HepG2 (cell line): Measurements from ENCODE around the gene PHIP. TPM values are rescaled to one million over a fixed set of nuclear protein-coding genes. Genes with fewer than 3 reads are reported as not detected.

ENCODE experiments used
- AGO1 ChIP-seq: fragments of 200-400 bp; formaldehyde crosslinking; IDR thresholded peaks from 2 replicates; pipeline ENCODE4 v1.6.1; 2017; ENCODE audit warnings: mild to moderate bottlenecking, low read depth, low read length, moderate library complexity; ENCODE audit not compliant: poor library complexity, severe bottlenecking
- CBX2 ChIP-seq, 2 experiments: fragments of 200-600 bp in 1 of 2; sonication (generic); formaldehyde crosslinking in 1 of 2; IDR thresholded peaks; 2 replicates each; pipeline versions ENCODE4 v1.7.0 to v1.8.1; 2018 to 2022; ENCODE audit warnings: low read depth in 2 of 2, low read length in 1 of 2, mild to moderate bottlenecking in 1 of 2, missing genetic modification reagents in 1 of 2
- CEBPG ChIP-seq: IDR thresholded peaks from 2 replicates; pipeline ENCODE4 v1.6.1; 2016
- CHD2 ChIP-seq: IDR thresholded peaks from 2 replicates; pipeline ENCODE4 v1.6.1; 2011; ENCODE audit warnings: low read depth, low read length, improper control_type of control experiment
- IKZF1 ChIP-seq: fragments of 450-650 bp; IDR thresholded peaks from 2 replicates; pipeline ENCODE4 v1.7.1; 2016
- KDM6A ChIP-seq: IDR thresholded peaks from 2 replicates; pipeline ENCODE4 v1.6.1; 2016; ENCODE audit warnings: low read depth
- KLF15 ChIP-seq: sonication (generic); formaldehyde crosslinking; IDR thresholded peaks from 2 replicates; pipeline ENCODE4 v1.8.1; 2023; ENCODE audit warnings: borderline replicate concordance, mild to moderate bottlenecking, inconsistent platforms, missing genetic modification reagents, mixed read lengths
- KMT2B ChIP-seq: IDR thresholded peaks from 2 replicates; pipeline ENCODE4 v1.6.1; 2016; ENCODE audit warnings: missing genetic modification reagents, missing compliant biosample characterization
- MZF1 ChIP-seq: sonication (generic); formaldehyde crosslinking; IDR thresholded peaks from 2 replicates; pipeline ENCODE4 v1.8.1; 2023; ENCODE audit warnings: mild to moderate bottlenecking, missing genetic modification reagents, borderline replicate concordance
- NFE2L2 ChIP-seq: fragments of 150-350 bp; IDR thresholded peaks from 2 replicates; pipeline ENCODE4 v1.6.1; 2014; ENCODE audit warnings: low read length
- NFKBIZ ChIP-seq: IDR thresholded peaks from 2 replicates; pipeline ENCODE4 v1.6.1; 2018; ENCODE audit warnings: missing genetic modification reagents, missing compliant biosample characterization
- NFRKB ChIP-seq: fragments of 450-650 bp; IDR thresholded peaks from 2 replicates; pipeline ENCODE4 v1.6.1; 2017
- NR3C1 ChIP-seq: sonication (generic); formaldehyde crosslinking; IDR thresholded peaks from 2 replicates; pipeline ENCODE4 v1.4.0; 2020; ENCODE audit warnings: missing genetic modification reagents
- PCBP1 ChIP-seq: fragments of 200-400 bp; formaldehyde crosslinking; IDR thresholded peaks from 2 replicates; pipeline ENCODE4 v1.6.1; 2017; ENCODE audit warnings: mild to moderate bottlenecking, low read depth, low read length, borderline replicate concordance
- POGZ ChIP-seq: sonication (generic); formaldehyde crosslinking; IDR thresholded peaks from 2 replicates; pipeline ENCODE4 v1.4.0; 2020; ENCODE audit warnings: mild to moderate bottlenecking, missing genetic modification reagents
- RBM39 ChIP-seq: fragments of 200-400 bp; formaldehyde crosslinking; IDR thresholded peaks from one replicate; pipeline ENCODE4 v1.6.1; 2018; ENCODE audit warnings: antibody characterized with exemption, mild to moderate bottlenecking, low read depth, low read length; ENCODE audit not compliant: poor library complexity, severe bottlenecking
- SAP130 ChIP-seq: IDR thresholded peaks from 2 replicates; pipeline ENCODE4 v1.6.1; 2016; ENCODE audit warnings: low read depth
- SMYD3 ChIP-seq: sonication (generic); formaldehyde crosslinking; IDR thresholded peaks from 2 replicates; pipeline ENCODE4 v1.8.1; 2023; ENCODE audit warnings: mild to moderate bottlenecking, missing genetic modification reagents
- ZNF234 ChIP-seq: sonication (generic); formaldehyde crosslinking; conservative IDR thresholded peaks from 2 replicates; pipeline ENCODE4 v1.5.1; 2020; ENCODE audit warnings: mild to moderate bottlenecking, missing genetic modification reagents
- ZNF460 ChIP-seq: sonication (generic); formaldehyde crosslinking; IDR thresholded peaks from 2 replicates; pipeline ENCODE4 v1.5.1; 2020; ENCODE audit warnings: missing genetic modification reagents, mild to moderate bottlenecking, borderline replicate concordance
- ZNF629 ChIP-seq: sonication (generic); formaldehyde crosslinking; conservative IDR thresholded peaks from 2 replicates; pipeline ENCODE4 v1.5.0; 2020; ENCODE audit warnings: missing genetic modification reagents
- ZSCAN12 ChIP-seq: sonication (generic); formaldehyde crosslinking; IDR thresholded peaks from 2 replicates; pipeline ENCODE4 v1.9.0; 2021; ENCODE audit warnings: mild to moderate bottlenecking, missing genetic modification reagents
- polyA plus RNA-seq, 8 experiments: library from polyadenylated mRNA; depleted of rRNA in 3 of 8; stranded (reverse) in 7 of 8; unstranded in 1 of 8; fragments of >200 nt; fragmentation: Illumina TruSeq in 4 of 8; extraction: Trizol in 4 of 8; gene quantifications; 2 replicates each; pipeline versions ENCODE4 v1.2.1 to v1.2.3, GENCODE V29; 2011 to 2016; ENCODE audit warnings: low read depth in 4 of 8, missing spikeins in 1 of 8, mixed read lengths in 1 of 8; ENCODE audit not compliant: insufficient read depth in 1 of 8
- total RNA-seq, 5 experiments: library from RNA; depleted of rRNA; stranded (reverse); fragments of >200 nt; fragmentation: Illumina TruSeq; extraction: Trizol; gene quantifications; 2 replicates each; pipeline ENCODE4 v1.2.3, GENCODE V29; 2016; ENCODE audit warnings: low read depth in 1 of 5
- TF ChIP-seq, protein P1 (sequence below): sonication (generic); formaldehyde crosslinking; IDR thresholded peaks from 2 replicates; pipeline ENCODE4 v1.8.0; 2022; ENCODE audit warnings: mild to moderate bottlenecking, missing genetic modification reagents
- TF ChIP-seq, protein P2 (sequence below): sonication (generic); formaldehyde crosslinking; IDR thresholded peaks from 2 replicates; pipeline ENCODE4 v1.4.0; 2020; ENCODE audit warnings: missing genetic modification reagents
- TF ChIP-seq, protein P3 (sequence below): sonication (generic); formaldehyde crosslinking; conservative IDR thresholded peaks from 2 replicates; pipeline ENCODE4 v1.4.0; 2020; ENCODE audit warnings: missing genetic modification reagents
- TF ChIP-seq, protein P4 (sequence below): IDR thresholded peaks from 2 replicates; pipeline ENCODE4 v1.6.1; 2012; ENCODE audit warnings: inconsistent platforms

Gene PHIP
- total and polyA plus RNA-seq, 2 of the 13 experiments (the other 11 are each of a cell fraction or from before 2014, with no cell fraction given) = 6.5 to 23.5 TPM

DNA sequence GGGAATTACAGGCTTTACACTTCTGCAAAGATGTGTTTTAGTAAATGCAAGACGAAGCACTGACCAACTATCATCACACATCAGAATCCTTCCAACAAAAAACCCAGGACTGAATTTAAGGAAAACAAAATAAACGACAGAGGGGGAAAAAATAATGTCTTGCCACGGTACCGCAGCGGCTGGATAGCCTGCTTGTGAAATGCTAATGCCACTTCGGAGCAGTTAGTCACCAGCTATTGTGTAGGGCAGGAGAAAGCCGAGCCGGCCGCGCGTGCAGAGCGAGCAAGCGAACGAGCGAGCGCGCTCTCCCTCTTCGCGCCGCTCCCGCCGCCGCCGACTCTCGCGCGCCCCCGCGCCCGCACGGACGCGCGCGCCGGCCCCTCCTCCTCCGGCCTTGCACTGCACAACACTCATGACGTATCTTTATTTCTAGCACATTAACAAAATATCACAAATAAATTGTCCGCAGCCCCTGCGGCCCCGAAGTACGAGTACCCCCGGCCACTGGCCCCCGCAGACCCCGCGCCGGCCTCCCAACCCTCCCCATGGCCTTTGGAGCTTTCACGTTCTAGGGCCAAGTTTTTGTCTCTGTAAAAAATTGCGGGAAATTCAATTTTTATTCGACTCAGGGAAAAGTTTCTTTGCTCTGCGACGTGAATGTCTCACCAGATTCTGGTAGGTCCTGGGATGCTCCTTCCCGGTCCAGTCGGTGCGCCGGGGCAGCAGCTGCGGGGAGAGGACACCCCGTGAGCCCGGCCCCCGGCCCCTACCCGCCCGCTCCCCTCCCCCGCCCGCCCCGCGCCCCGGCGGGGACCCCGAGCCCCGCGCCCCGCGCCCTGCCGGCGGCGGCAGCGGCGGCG, 1.0 kb downstream of the PHIP start (continued):
- TF ChIP-seq NFKBIZ (CRISPR knock-in tag) (no peak), AGO1 (no peak), RBM39 (no peak), KLF15 (CRISPR knock-in tag) (no peak), ZNF629 (CRISPR knock-in tag) (no peak), IKZF1 (no peak), SMYD3 (CRISPR knock-in tag) (no peak), ZNF460 (no peak), CHD2 (no peak), NR3C1 (CRISPR knock-in tag) (no peak), KMT2B (CRISPR knock-in tag) (peak; percentile 73), ZSCAN12 (CRISPR knock-in tag) (no peak), NFE2L2 (no peak), CBX2 (IDR thresholded peaks at IDR 0.05; ENCODE audit: low read depth, low read length) (no peak), CBX2 (CRISPR knock-in tag; IDR thresholded peaks at IDR 0.05; ENCODE audit: low read depth) (no peak), POGZ (CRISPR knock-in tag) (no peak), NFRKB (no peak), ZNF234 (CRISPR knock-in tag) (no peak), PCBP1 (no peak), KDM6A (CRISPR knock-in tag) (no peak), MZF1 (CRISPR knock-in tag) (no peak), CEBPG (CRISPR knock-in tag) (peak; percentile 36; the same call in 1 of the 2 replicates), SAP130 (peak; percentile 71)
- TF ChIP-seq, protein P1, sequence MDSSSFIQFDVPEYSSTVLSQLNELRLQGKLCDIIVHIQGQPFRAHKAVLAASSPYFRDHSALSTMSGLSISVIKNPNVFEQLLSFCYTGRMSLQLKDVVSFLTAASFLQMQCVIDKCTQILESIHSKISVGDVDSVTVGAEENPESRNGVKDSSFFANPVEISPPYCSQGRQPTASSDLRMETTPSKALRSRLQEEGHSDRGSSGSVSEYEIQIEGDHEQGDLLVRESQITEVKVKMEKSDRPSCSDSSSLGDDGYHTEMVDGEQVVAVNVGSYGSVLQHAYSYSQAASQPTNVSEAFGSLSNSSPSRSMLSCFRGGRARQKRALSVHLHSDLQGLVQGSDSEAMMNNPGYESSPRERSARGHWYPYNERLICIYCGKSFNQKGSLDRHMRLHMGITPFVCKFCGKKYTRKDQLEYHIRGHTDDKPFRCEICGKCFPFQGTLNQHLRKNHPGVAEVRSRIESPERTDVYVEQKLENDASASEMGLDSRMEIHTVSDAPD (CRISPR knock-in tag) = no peak
- TF ChIP-seq, protein P2, sequence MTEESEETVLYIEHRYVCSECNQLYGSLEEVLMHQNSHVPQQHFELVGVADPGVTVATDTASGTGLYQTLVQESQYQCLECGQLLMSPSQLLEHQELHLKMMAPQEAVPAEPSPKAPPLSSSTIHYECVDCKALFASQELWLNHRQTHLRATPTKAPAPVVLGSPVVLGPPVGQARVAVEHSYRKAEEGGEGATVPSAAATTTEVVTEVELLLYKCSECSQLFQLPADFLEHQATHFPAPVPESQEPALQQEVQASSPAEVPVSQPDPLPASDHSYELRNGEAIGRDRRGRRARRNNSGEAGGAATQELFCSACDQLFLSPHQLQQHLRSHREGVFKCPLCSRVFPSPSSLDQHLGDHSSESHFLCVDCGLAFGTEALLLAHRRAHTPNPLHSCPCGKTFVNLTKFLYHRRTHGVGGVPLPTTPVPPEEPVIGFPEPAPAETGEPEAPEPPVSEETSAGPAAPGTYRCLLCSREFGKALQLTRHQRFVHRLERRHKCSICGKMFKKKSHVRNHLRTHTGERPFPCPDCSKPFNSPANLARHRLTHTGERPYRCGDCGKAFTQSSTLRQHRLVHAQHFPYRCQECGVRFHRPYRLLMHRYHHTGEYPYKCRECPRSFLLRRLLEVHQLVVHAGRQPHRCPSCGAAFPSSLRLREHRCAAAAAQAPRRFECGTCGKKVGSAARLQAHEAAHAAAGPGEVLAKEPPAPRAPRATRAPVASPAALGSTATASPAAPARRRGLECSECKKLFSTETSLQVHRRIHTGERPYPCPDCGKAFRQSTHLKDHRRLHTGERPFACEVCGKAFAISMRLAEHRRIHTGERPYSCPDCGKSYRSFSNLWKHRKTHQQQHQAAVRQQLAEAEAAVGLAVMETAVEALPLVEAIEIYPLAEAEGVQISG (CRISPR knock-in tag) = peak; percentile 40; the same call in 1 of the 2 replicates
- TF ChIP-seq, protein P3, sequence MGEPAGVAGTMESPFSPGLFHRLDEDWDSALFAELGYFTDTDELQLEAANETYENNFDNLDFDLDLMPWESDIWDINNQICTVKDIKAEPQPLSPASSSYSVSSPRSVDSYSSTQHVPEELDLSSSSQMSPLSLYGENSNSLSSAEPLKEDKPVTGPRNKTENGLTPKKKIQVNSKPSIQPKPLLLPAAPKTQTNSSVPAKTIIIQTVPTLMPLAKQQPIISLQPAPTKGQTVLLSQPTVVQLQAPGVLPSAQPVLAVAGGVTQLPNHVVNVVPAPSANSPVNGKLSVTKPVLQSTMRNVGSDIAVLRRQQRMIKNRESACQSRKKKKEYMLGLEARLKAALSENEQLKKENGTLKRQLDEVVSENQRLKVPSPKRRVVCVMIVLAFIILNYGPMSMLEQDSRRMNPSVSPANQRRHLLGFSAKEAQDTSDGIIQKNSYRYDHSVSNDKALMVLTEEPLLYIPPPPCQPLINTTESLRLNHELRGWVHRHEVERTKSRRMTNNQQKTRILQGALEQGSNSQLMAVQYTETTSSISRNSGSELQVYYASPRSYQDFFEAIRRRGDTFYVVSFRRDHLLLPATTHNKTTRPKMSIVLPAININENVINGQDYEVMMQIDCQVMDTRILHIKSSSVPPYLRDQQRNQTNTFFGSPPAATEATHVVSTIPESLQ = no peak
- TF ChIP-seq, protein P4, sequence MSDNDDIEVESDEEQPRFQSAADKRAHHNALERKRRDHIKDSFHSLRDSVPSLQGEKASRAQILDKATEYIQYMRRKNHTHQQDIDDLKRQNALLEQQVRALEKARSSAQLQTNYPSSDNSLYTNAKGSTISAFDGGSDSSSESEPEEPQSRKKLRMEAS = peak; percentile 72
